ENCODE data around the gene ELMOD1.
A peak's percentile ranks its signal among the peaks of the same experiment; 100 is the strongest.
"Not testable (repeated sequence)": the region's sequence is repeated elsewhere in the genome, so short reads cannot be mapped to it uniquely, and the experiment has no call there.

ELMOD1 gene

GRCh38 chr11:107590460-107591377 lies at the start of gene ELMOD1:
TSS of gene ELMOD1 (plus strand) at chr11:107591147. CDS start at chr11:107618190, 27,043 bp downstream.
- DNase-seq: no peak

GRCh38 chr11:107545101-107545514 lies 45.8 kb upstream of the ELMOD1 start:
- no peak for DNase-seq

- DNase-seq: no peak
These were observed 43.0 kb upstream of the ELMOD1 start for GRCh38 chr11:107547961-107548360.

GRCh38 chr11:107549253-107549953 lies 41.5 kb upstream of the ELMOD1 start:
- DNase-seq: no peak

GRCh38 chr11:107549954-107550285 lies 41.0 kb upstream of the ELMOD1 start:
- no peak for DNase-seq

GRCh38 chr11:107550304-107550703 lies 40.6 kb upstream of the ELMOD1 start:
- no peak for DNase-seq

- peak; percentile 87 for DNase-seq
These were observed 29.3 kb upstream of the ELMOD1 start for GRCh38 chr11:107561688-107562087.

GRCh38 chr11:107562647-107563208 lies 28.2 kb upstream of the ELMOD1 start:
- peak; percentile 92 for DNase-seq

- peak; percentile 40 for DNase-seq
These were observed 27.2 kb upstream of the ELMOD1 start for GRCh38 chr11:107563702-107564101.

GRCh38 chr11:107564877-107565218 lies 26.1 kb upstream of the ELMOD1 start:
- no peak for DNase-seq

- peak; percentile 64 for DNase-seq
These were observed 25.6 kb upstream of the ELMOD1 start, which contains the start of gene ALKBH8 for GRCh38 chr11:107565219-107565937. TSS of gene ALKBH8 (minus strand) at chr11:107565735. CDS start at chr11:107560893, 4,842 bp downstream.

GRCh38 chr11:107565955-107566501 lies 24.9 kb upstream of the ELMOD1 start:
- DNase-seq: peak; percentile 25

- DNase-seq: peak; percentile 36
These were observed 24.4 kb upstream of the ELMOD1 start for GRCh38 chr11:107566569-107566968.

- no peak for DNase-seq
These were observed 23.1 kb upstream of the ELMOD1 start for GRCh38 chr11:107567739-107568335.

GRCh38 chr11:107570015-107570414 lies 20.9 kb upstream of the ELMOD1 start:
- DNase-seq: no peak

GRCh38 chr11:107573438-107573837 lies 17.5 kb upstream of the ELMOD1 start:
- DNase-seq: no peak

- DNase-seq: not testable (repeated sequence)
These were observed 14.2 kb upstream of the ELMOD1 start for GRCh38 chr11:107576497-107577345.

GRCh38 chr11:107577346-107577711 lies 13.6 kb upstream of the ELMOD1 start:
- no peak for DNase-seq

- DNase-seq: not testable (repeated sequence)
These were observed 11.8 kb upstream of the ELMOD1 start for GRCh38 chr11:107579169-107579568.

GRCh38 chr11:107581147-107581546 lies 9.8 kb upstream of the ELMOD1 start:
- no peak for DNase-seq

- DNase-seq: no peak
These were observed 7.2 kb upstream of the ELMOD1 start for GRCh38 chr11:107583629-107584195.

Measured in NCI-H226 (cell line).